ENCODE data around the gene EXOC2. TPM values are rescaled to one million over a fixed set of nuclear protein-coding genes. Genes with fewer than 3 reads are reported as not detected.

The EXOC2 gene
- total RNA-seq, 1 donor from 2014 or later: 44.4 TPM

GRCh38 chr6:622462-622861 lies 70.5 kb downstream of the EXOC2 start:
- Histone ChIP-seq H3K27ac (ENCODE audit: low read depth, low read length) (no peak overlapping the region), H3K9me3 (ENCODE audit: insufficient read depth, low read depth, low read length) (no peaks in the 10 kb centered on the region), H2AFZ (ENCODE audit: low read depth, low read length) (no peak overlapping the region), H3K9ac (ENCODE audit: low read length) (no peak overlapping the region), H3K79me2 (ENCODE audit: insufficient read depth, low read length) (peaks cover 3% of the 10 kb centered on the region), H3K4me1 (ENCODE audit: insufficient read depth, low read length) (no peaks in the 10 kb centered on the region), H3K4me3 (ENCODE audit: insufficient read depth, low read depth, low read length) (no peak overlapping the region), H3K36me3 (ENCODE audit: insufficient read depth, low read length) (no peaks in the 10 kb centered on the region), H4K20me1 (ENCODE audit: insufficient read depth, low read length) (peaks cover 27% of the 10 kb centered on the region), H3K27me3 (ENCODE audit: insufficient read depth, low read length) (no peaks in the 10 kb centered on the region), H3K4me2 (ENCODE audit: low read length) (no peak overlapping the region)
- Mint-ChIP-seq H3K4me1 (ENCODE audit: low read depth, unreplicated experiment) (peaks cover 21% of the 10 kb centered on the region), H3K27ac (ENCODE audit: unreplicated experiment) (no peak overlapping the region), H3K9me3 (ENCODE audit: unreplicated experiment) (no peaks in the 10 kb centered on the region), H3K36me3 (ENCODE audit: low read depth, unreplicated experiment) (peaks cover 11% of the 10 kb centered on the region), H3K4me3 (ENCODE audit: unreplicated experiment) (no peak overlapping the region), H3K27me3 (ENCODE audit: low read depth, unreplicated experiment) (no peaks in the 10 kb centered on the region)
- DNase-seq (ENCODE audit: low read depth) (no peak), FAIRE-seq (no peak)
- no peak for TF ChIP-seq EZH2 (IDR thresholded peaks at IDR 0.05; ENCODE audit: insufficient read depth, low read length)
- TF ChIP-seq CTCF (IDR thresholded peaks at IDR 0.05; ENCODE audit: insufficient read depth, low read depth, low read length): no peak

GRCh38 chr6:621931-622330 lies 71.0 kb downstream of the EXOC2 start:
- Histone ChIP-seq H3K9ac (ENCODE audit: low read length) (no peak overlapping the region), H3K27ac (ENCODE audit: low read depth, low read length) (no peak overlapping the region), H3K9me3 (ENCODE audit: insufficient read depth, low read depth, low read length) (no peaks in the 10 kb centered on the region), H3K4me1 (ENCODE audit: insufficient read depth, low read length) (no peaks in the 10 kb centered on the region), H4K20me1 (ENCODE audit: insufficient read depth, low read length) (peaks cover 27% of the 10 kb centered on the region), H3K79me2 (ENCODE audit: insufficient read depth, low read length) (peaks cover 3% of the 10 kb centered on the region), H3K27me3 (ENCODE audit: insufficient read depth, low read length) (no peaks in the 10 kb centered on the region), H3K36me3 (ENCODE audit: insufficient read depth, low read length) (no peaks in the 10 kb centered on the region), H3K4me3 (ENCODE audit: insufficient read depth, low read depth, low read length) (no peak overlapping the region), H2AFZ (ENCODE audit: low read depth, low read length) (no peak overlapping the region), H3K4me2 (ENCODE audit: low read length) (no peak overlapping the region)
- no peaks in the 10 kb centered on the region for H3K9me3 Mint-ChIP-seq (ENCODE audit: unreplicated experiment)
- H3K4me3 Mint-ChIP-seq (ENCODE audit: unreplicated experiment): no peak overlapping the region
- H3K27me3 Mint-ChIP-seq (ENCODE audit: low read depth, unreplicated experiment): no peaks in the 10 kb centered on the region
- peak overlapping the region; percentile 63 for H3K27ac Mint-ChIP-seq (ENCODE audit: unreplicated experiment)
- H3K4me1 Mint-ChIP-seq (ENCODE audit: low read depth, unreplicated experiment): peaks cover 18% of the 10 kb centered on the region
- peaks cover 11% of the 10 kb centered on the region for H3K36me3 Mint-ChIP-seq (ENCODE audit: low read depth, unreplicated experiment)
- FAIRE-seq: no peak
- DNase-seq (ENCODE audit: low read depth): no peak
- no peak for TF ChIP-seq CTCF (IDR thresholded peaks at IDR 0.05; ENCODE audit: insufficient read depth, low read depth, low read length)
- TF ChIP-seq EZH2 (IDR thresholded peaks at IDR 0.05; ENCODE audit: insufficient read depth, low read length): no peak

- TF ChIP-seq CTCF (IDR thresholded peaks at IDR 0.05; ENCODE audit: insufficient read depth, low read depth, low read length) (no peak), EZH2 (IDR thresholded peaks at IDR 0.05; ENCODE audit: insufficient read depth, low read length) (no peak)
- no peak overlapping the region for H2AFZ ChIP-seq (ENCODE audit: low read depth, low read length)
- peaks cover 3% of the 10 kb centered on the region for H3K79me2 ChIP-seq (ENCODE audit: insufficient read depth, low read length)
- Mint-ChIP-seq H3K36me3 (ENCODE audit: low read depth, unreplicated experiment) (peaks cover 11% of the 10 kb centered on the region), H3K27ac (ENCODE audit: unreplicated experiment) (no peak overlapping the region), H3K4me1 (ENCODE audit: low read depth, unreplicated experiment) (peaks cover 12% of the 10 kb centered on the region), H3K9me3 (ENCODE audit: unreplicated experiment) (no peaks in the 10 kb centered on the region), H3K27me3 (ENCODE audit: low read depth, unreplicated experiment) (no peaks in the 10 kb centered on the region), H3K4me3 (ENCODE audit: unreplicated experiment) (no peak overlapping the region)
- no peak overlapping the region for H3K4me2 ChIP-seq (ENCODE audit: low read length)
- H3K4me3 ChIP-seq (ENCODE audit: insufficient read depth, low read depth, low read length): no peak overlapping the region
- H4K20me1 ChIP-seq (ENCODE audit: insufficient read depth, low read length): peaks cover 27% of the 10 kb centered on the region
- no peak overlapping the region for H3K27ac ChIP-seq (ENCODE audit: low read depth, low read length)
- DNase-seq (ENCODE audit: low read depth): no peak
- H3K4me1 ChIP-seq (ENCODE audit: insufficient read depth, low read length): no peaks in the 10 kb centered on the region
- H3K36me3 ChIP-seq (ENCODE audit: insufficient read depth, low read length): no peaks in the 10 kb centered on the region
- H3K9ac ChIP-seq (ENCODE audit: low read length): no peak overlapping the region
- H3K27me3 ChIP-seq (ENCODE audit: insufficient read depth, low read length): no peaks in the 10 kb centered on the region
- no peak for FAIRE-seq
- H3K9me3 ChIP-seq (ENCODE audit: insufficient read depth, low read depth, low read length): no peaks in the 10 kb centered on the region
Observed at GRCh38 chr6:620950-621349, 72.0 kb downstream of the EXOC2 start.
